ENCODE results near the gene NCOA7.

DNA sequence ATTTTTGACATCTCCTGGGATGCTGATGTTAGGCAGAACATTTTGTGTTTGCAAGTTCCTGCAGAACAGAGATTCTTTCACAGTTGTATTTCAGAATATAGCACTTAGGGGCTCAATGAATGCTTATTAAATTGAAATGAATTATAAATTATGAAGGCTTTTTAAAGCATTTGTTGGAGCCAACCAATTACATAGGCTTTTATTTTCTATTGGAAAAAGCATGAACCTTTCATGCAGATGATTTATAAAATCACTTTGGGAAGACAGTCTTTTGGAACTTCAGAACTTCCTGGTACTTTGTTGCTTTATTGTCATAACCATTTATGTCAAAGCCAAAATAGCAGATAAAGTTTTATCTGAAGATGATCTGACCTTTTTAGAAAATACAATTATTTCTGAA is 96.6 kb downstream of the NCOA7 start:
- no peak for TF ChIP-seq POLR2A (IDR thresholded peaks at IDR 0.05; ENCODE audit: low read depth, low read length)
- no peak for TF ChIP-seq POLR2AphosphoS5 (IDR thresholded peaks at IDR 0.05; ENCODE audit: low read depth, low read length)

Measured in GM12892 (cell line).